Measurements from ENCODE around the gene POLR1E.

POLR1E gene

DNA sequence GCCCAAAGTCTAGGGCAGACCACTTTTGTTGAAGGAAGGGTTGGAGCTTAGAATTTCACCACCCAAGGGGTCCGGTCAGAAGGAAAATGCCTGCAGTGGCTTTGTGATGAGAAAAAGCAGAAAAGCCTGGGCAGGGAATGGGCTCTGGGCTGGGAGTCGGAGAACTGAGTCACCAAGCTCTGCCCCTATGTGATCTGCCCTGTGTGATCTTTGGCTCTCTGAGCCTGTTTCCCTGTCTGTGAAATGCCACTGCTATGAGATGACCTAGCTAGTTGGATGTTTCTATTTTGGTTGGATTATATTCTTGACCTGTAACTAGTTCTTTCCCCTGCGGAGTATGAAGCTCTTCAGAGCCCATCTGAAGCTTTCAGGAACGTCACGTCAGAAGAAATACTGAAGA lies 9.8 kb downstream of the POLR1E start:
- TF ChIP-seq EZH2 (IDR thresholded peaks at IDR 0.05; ENCODE audit: borderline replicate concordance, low read depth, low read length, severe bottlenecking) = no peak
- TF ChIP-seq, protein P1, sequence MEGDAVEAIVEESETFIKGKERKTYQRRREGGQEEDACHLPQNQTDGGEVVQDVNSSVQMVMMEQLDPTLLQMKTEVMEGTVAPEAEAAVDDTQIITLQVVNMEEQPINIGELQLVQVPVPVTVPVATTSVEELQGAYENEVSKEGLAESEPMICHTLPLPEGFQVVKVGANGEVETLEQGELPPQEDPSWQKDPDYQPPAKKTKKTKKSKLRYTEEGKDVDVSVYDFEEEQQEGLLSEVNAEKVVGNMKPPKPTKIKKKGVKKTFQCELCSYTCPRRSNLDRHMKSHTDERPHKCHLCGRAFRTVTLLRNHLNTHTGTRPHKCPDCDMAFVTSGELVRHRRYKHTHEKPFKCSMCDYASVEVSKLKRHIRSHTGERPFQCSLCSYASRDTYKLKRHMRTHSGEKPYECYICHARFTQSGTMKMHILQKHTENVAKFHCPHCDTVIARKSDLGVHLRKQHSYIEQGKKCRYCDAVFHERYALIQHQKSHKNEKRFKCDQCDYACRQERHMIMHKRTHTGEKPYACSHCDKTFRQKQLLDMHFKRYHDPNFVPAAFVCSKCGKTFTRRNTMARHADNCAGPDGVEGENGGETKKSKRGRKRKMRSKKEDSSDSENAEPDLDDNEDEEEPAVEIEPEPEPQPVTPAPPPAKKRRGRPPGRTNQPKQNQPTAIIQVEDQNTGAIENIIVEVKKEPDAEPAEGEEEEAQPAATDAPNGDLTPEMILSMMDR (IDR thresholded peaks at IDR 0.05; ENCODE audit: borderline replicate concordance, extremely low read depth, low read length, poor library complexity, severe bottlenecking) = no peak
- DNase-seq = no peak
- Histone ChIP-seq H4K20me1 (ENCODE audit: insufficient read depth, low read length) (peaks cover 8% of the 10 kb centered on the region), H3K79me2 (ENCODE audit: insufficient read depth, low read length) (no peaks in the 10 kb centered on the region), H3K4me2 (ENCODE audit: insufficient read depth, low read length) (no peak overlapping the region), H3K9ac (ENCODE audit: low read depth, low read length) (no peak overlapping the region), H2AFZ (ENCODE audit: low read depth, low read length) (no peak overlapping the region), H3K4me3 (ENCODE audit: low read depth in 1 of 2, low read length in 2 of 2) (no peak overlapping the region), H3K4me1 (ENCODE audit: insufficient read depth, low read length) (no peaks in the 10 kb centered on the region), H3K27ac (ENCODE audit: low read length) (no peak overlapping the region), H3K27me3 (ENCODE audit: insufficient read depth, low read length, poor library complexity) (no peaks in the 10 kb centered on the region), H3K36me3 (ENCODE audit: insufficient read depth, low read length) (peaks cover 86% of the 10 kb centered on the region), H3K9me3 (ENCODE audit: insufficient read depth, low read length, severe bottlenecking) (no peaks in the 10 kb centered on the region)
- ATAC-seq (ENCODE audit: insufficient read depth, low read depth) = no peak

DNA sequence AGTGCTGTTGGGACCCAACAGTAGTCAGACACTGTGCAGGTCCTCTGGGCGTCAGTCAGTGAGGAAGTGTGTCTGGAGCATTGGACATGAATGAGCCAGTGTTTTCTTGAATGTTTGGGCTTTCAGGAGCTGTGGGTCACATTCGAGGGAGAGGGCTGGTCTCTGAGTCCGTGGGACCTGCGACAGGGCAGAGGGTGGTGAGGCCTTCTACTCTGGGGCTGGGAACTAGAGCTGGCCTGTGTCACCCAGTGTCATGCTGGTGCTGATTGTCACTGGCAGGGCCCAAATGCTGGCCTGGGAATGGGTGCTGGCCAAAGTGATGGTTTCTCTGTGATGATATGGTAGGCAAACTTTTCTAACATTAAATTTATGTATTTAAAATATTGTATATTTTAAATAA lies 10.3 kb downstream of the POLR1E start:
- peaks cover 8% of the 10 kb centered on the region for H4K20me1 ChIP-seq (ENCODE audit: insufficient read depth, low read length)
- DNase-seq (no peak), ATAC-seq (ENCODE audit: insufficient read depth, low read depth) (no peak)
- H3K79me2 ChIP-seq (ENCODE audit: insufficient read depth, low read length) = no peaks in the 10 kb centered on the region
- no peak overlapping the region for H2AFZ ChIP-seq (ENCODE audit: low read depth, low read length)
- H3K9ac ChIP-seq (ENCODE audit: low read depth, low read length) = no peak overlapping the region
- H3K9me3 ChIP-seq (ENCODE audit: insufficient read depth, low read length, severe bottlenecking) = no peaks in the 10 kb centered on the region
- no peak overlapping the region for H3K27ac ChIP-seq (ENCODE audit: low read length)
- H3K36me3 ChIP-seq (ENCODE audit: insufficient read depth, low read length) = peaks cover 86% of the 10 kb centered on the region
- no peak overlapping the region for H3K4me2 ChIP-seq (ENCODE audit: insufficient read depth, low read length)
- no peaks in the 10 kb centered on the region for H3K27me3 ChIP-seq (ENCODE audit: insufficient read depth, low read length, poor library complexity)
- TF ChIP-seq EZH2 (IDR thresholded peaks at IDR 0.05; ENCODE audit: borderline replicate concordance, low read depth, low read length, severe bottlenecking) = no peak
- TF ChIP-seq, protein P1 (IDR thresholded peaks at IDR 0.05; ENCODE audit: borderline replicate concordance, extremely low read depth, low read length, poor library complexity, severe bottlenecking) = no peak
- no peak overlapping the region for H3K4me3 ChIP-seq (ENCODE audit: low read depth in 1 of 2, low read length in 2 of 2)
- no peaks in the 10 kb centered on the region for H3K4me1 ChIP-seq (ENCODE audit: insufficient read depth, low read length)

DNA sequence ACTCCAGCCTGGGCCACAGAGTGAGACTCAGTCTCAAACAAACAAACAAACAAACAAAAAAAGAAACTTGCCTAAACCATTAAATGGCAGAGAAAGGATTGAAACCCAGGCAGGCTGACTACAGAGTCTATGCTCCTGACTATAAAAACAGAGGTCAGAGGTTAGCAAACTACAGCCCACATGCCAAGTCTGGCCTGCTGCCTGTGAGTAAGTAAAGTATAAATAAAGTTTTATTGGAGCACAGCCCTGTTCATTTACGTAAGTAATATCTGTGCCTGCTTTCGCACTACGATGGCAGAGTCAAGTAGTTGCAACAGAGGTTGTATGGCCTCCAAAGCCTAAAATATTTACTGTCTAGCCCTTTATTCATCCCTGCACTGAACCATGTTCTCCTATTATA lies 11.6 kb downstream of the POLR1E start:
- H3K9ac ChIP-seq (ENCODE audit: low read depth, low read length) = no peak overlapping the region
- H2AFZ ChIP-seq (ENCODE audit: low read depth, low read length) = no peak overlapping the region
- ATAC-seq (ENCODE audit: insufficient read depth, low read depth) (no peak), DNase-seq (no peak)
- no peak overlapping the region for H3K27ac ChIP-seq (ENCODE audit: low read length)
- peaks cover 8% of the 10 kb centered on the region for H4K20me1 ChIP-seq (ENCODE audit: insufficient read depth, low read length)
- no peaks in the 10 kb centered on the region for H3K4me1 ChIP-seq (ENCODE audit: insufficient read depth, low read length)
- H3K4me3 ChIP-seq (ENCODE audit: low read depth in 1 of 2, low read length in 2 of 2) = no peak overlapping the region
- no peaks in the 10 kb centered on the region for H3K79me2 ChIP-seq (ENCODE audit: insufficient read depth, low read length)
- no peak overlapping the region for H3K4me2 ChIP-seq (ENCODE audit: insufficient read depth, low read length)
- no peaks in the 10 kb centered on the region for H3K9me3 ChIP-seq (ENCODE audit: insufficient read depth, low read length, severe bottlenecking)
- TF ChIP-seq EZH2 (IDR thresholded peaks at IDR 0.05; ENCODE audit: borderline replicate concordance, low read depth, low read length, severe bottlenecking) = no peak
- TF ChIP-seq, protein P1 (IDR thresholded peaks at IDR 0.05; ENCODE audit: borderline replicate concordance, extremely low read depth, low read length, poor library complexity, severe bottlenecking) = no peak
- no peaks in the 10 kb centered on the region for H3K27me3 ChIP-seq (ENCODE audit: insufficient read depth, low read length, poor library complexity)
- peaks cover 89% of the 10 kb centered on the region for H3K36me3 ChIP-seq (ENCODE audit: insufficient read depth, low read length)

DNA sequence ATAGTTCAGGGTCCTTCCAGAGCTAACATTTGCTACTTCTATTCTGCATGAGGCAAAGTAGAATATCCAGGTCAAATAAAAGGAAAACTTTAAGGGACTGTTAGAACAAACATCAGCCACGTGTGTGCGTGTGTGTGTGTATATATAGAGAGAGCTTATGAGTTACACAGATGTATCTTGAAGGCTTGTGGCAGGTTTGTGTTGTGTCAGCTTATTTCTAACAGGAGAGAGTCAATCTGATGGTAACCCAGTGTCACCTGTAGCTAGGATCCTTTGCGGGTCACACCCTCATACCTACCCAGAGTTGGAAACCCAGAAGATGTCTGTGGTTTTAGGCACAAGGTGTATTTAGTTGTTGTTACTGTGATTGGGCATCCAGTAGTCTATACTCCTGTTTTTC lies 12.7 kb downstream of the POLR1E start:
- Histone ChIP-seq H3K27me3 (ENCODE audit: insufficient read depth, low read length, poor library complexity) (no peaks in the 10 kb centered on the region), H3K9ac (ENCODE audit: low read depth, low read length) (no peak overlapping the region), H3K9me3 (ENCODE audit: insufficient read depth, low read length, severe bottlenecking) (no peaks in the 10 kb centered on the region), H2AFZ (ENCODE audit: low read depth, low read length) (no peak overlapping the region), H3K4me1 (ENCODE audit: insufficient read depth, low read length) (no peaks in the 10 kb centered on the region), H3K79me2 (ENCODE audit: insufficient read depth, low read length) (no peaks in the 10 kb centered on the region), H3K36me3 (ENCODE audit: insufficient read depth, low read length) (peaks cover 89% of the 10 kb centered on the region), H3K27ac (ENCODE audit: low read length) (no peak overlapping the region), H4K20me1 (ENCODE audit: insufficient read depth, low read length) (peaks cover 10% of the 10 kb centered on the region), H3K4me2 (ENCODE audit: insufficient read depth, low read length) (no peak overlapping the region), H3K4me3 (ENCODE audit: low read depth in 1 of 2, low read length in 2 of 2) (no peak overlapping the region)
- ATAC-seq (ENCODE audit: insufficient read depth, low read depth) (no peak), DNase-seq (no peak)
- TF ChIP-seq, protein P1 (IDR thresholded peaks at IDR 0.05; ENCODE audit: borderline replicate concordance, extremely low read depth, low read length, poor library complexity, severe bottlenecking) = no peak
- TF ChIP-seq EZH2 (IDR thresholded peaks at IDR 0.05; ENCODE audit: borderline replicate concordance, low read depth, low read length, severe bottlenecking) = no peak

All from DND-41 (cell line).